ENCODE measurements around the gene COLEC11.
"Not testable (repeated sequence)": the region's sequence is repeated elsewhere in the genome, so short reads cannot be mapped to it uniquely, and the experiment has no call there.

Gene COLEC11

DNA sequence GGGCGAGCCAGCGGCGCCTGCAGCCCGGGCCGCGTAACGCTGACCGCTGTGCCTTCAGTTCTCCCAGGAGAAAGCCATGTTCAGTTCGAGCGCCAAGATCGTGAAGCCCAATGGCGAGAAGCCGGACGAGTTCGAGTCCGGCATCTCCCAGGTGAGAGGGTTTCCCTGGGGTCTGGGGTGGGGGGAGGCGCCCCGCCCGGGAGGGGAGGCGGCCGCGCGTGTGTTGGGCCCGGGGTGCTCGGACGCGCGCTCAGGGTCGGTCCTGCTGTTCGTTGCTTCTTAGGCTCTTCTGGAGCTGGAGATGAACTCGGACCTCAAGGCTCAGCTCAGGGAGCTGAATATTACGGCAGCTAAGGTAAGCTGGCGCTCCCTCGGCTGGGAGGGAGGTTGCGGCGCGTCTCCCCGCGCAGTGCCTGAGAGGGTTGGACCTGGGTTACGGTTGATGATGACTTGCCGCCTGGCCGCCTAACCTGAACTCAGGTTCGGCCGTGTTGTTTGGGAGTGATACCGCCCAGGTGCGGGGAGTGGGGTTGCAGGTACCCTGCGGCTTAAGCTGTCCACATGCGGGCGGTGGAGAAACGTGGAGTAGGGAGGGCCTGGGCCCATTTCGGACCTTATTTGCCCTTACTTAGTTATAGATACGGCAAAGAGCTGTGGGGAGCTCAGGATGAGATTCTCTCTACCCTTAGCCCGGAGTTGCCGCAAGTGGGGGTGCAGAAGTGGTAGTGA is 19.2 kb upstream of the COLEC11 start:
- 3% methylated on average over 37 of the region's 54 CpGs for WGBS (ENCODE audit: insufficient coverage)
- H3K4me3 ChIP-seq (ENCODE audit: control insufficient read depth in 1 of 7, extremely low read depth in 1 of 7, insufficient read depth in 4 of 7, low read depth in 2 of 7, low read length in 6 of 7) = peak overlapping the region; percentile 66 to 98 (median 83)
- CTCF ChIA-PET = interaction anchor here (0.6 to 1.2 kb wide), 3 partner anchors 13 to 85 kb away, joined by 3 to 4 read pairs (median 3); no protein-coding TSS in a partner anchor

DNA sequence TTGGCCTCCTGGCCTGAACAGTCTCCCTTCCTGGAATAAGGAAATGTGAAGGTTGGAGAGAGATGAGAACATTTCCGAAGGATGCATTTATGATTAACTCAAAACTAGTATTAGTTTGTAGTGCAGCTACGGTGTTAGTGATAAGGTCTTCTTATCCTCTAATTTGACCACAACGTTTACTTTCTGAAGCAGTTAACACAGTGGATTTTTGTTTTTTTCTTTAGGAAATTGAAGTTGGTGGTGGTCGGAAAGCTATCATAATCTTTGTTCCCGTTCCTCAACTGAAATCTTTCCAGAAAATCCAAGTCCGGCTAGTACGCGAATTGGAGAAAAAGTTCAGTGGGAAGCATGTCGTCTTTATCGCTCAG is 18.7 kb upstream of the COLEC11 start:
- POLR2A ChIA-PET = interaction anchor here (0.5 to 3.8 kb wide), 2 partner anchors 8 to 18 kb away, joined by 3 to 15 read pairs; partner anchors contain the start of gene RNASEH1
- peak overlapping the region; percentile 90 to 97 for H3K27ac ChIP-seq (ENCODE audit: insufficient read depth in 1 of 2, low read depth in 1 of 2, low read length in 2 of 2, poor library complexity in 1 of 2, severe bottlenecking in 2 of 2)
- peak overlapping the region in 6 of 7 experiments; percentile 75 to 98 (median 84) for H3K4me3 ChIP-seq (ENCODE audit: control insufficient read depth in 1 of 7, extremely low read depth in 1 of 7, insufficient read depth in 4 of 7, low read depth in 2 of 7, low read length in 6 of 7)
- peaks cover 8 to 52% (median 33%) of the 10 kb centered on the region in 4 experiments for H3K36me3 ChIP-seq (ENCODE audit: control insufficient read depth in 4 of 4, insufficient read depth in 4 of 4, low read length in 3 of 4)
- H3K27me3 ChIP-seq (replicated peaks in 2 of 5; ENCODE audit: control insufficient read depth in 4 of 5, insufficient read depth in 5 of 5, low read length in 4 of 5); H3K9me3 ChIP-seq (ENCODE audit: control extremely low read depth in 1 of 5, control insufficient read depth in 4 of 5, insufficient read depth in 2 of 5, low read depth in 1 of 5, low read length in 4 of 5); DNase-seq: not testable (repeated sequence)
- 96% methylated on average over 5 of the region's 10 CpGs for WGBS (ENCODE audit: insufficient coverage)
- peaks cover 0 to 30% (median 22%) of the 10 kb centered on the region in 4 experiments for H3K4me1 ChIP-seq (ENCODE audit: control extremely low read depth in 1 of 4, control insufficient read depth in 4 of 4, insufficient read depth in 4 of 4, low read length in 3 of 4)
- CTCF ChIA-PET = interaction anchor here (0.6 to 1.2 kb wide), 3 partner anchors 13 to 85 kb away, joined by 3 to 4 read pairs (median 3); no protein-coding TSS in a partner anchor

More for the DNA sequence above, 19.2 kb upstream of the COLEC11 start:
- peak overlapping the region; percentile 90 to 97 for H3K27ac ChIP-seq (ENCODE audit: insufficient read depth in 1 of 2, low read depth in 1 of 2, low read length in 2 of 2, poor library complexity in 1 of 2, severe bottlenecking in 2 of 2)
- peaks cover 8 to 46% (median 30%) of the 10 kb centered on the region in 4 experiments for H3K36me3 ChIP-seq (ENCODE audit: control insufficient read depth in 4 of 4, insufficient read depth in 4 of 4, low read length in 3 of 4)
- H3K9me3 ChIP-seq (ENCODE audit: control extremely low read depth in 1 of 5, control insufficient read depth in 4 of 5, insufficient read depth in 2 of 5, low read depth in 1 of 5, low read length in 4 of 5) = no peaks in the 10 kb centered on the region
- peaks cover 0 to 30% (median 22%) of the 10 kb centered on the region in 4 experiments for H3K4me1 ChIP-seq (ENCODE audit: control extremely low read depth in 1 of 4, control insufficient read depth in 4 of 4, insufficient read depth in 4 of 4, low read length in 3 of 4)
- POLR2A ChIA-PET = interaction anchor here (0.5 to 3.8 kb wide), 3 partner anchors 9 to 17 kb away, joined by 3 to 15 read pairs (median 3); partner anchors contain the start of gene RNASEH1
- DNase-seq = peak in 2 of 3 donors; percentile 17 to 38
- H3K27me3 ChIP-seq (replicated peaks in 2 of 5; ENCODE audit: control insufficient read depth in 4 of 5, insufficient read depth in 5 of 5, low read length in 4 of 5) = no peaks in the 10 kb centered on the region

DNA sequence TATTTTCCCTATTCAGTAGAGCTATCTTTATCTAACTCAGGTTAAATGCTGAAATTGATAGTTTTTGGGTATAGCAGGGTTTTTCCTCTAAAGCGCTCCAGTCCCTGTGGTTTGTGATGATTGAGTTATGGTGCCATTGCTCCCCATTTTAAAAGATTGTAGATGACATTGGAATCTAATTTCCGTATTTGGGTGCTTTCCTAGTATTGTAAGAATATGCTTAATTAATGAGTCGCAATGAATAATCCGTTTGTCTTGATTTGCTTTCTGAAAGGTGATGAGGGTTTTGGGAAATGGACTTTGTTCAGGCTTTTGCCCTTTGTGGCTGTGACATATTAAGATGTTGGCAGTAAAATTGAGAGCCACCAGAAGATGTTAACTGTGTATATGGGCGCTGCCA is 15.9 kb upstream of the COLEC11 start:
- no peak overlapping the region for H3K4me3 ChIP-seq (ENCODE audit: control insufficient read depth in 1 of 7, extremely low read depth in 1 of 7, insufficient read depth in 4 of 7, low read depth in 2 of 7, low read length in 6 of 7)
- peaks cover 11 to 67% (median 48%) of the 10 kb centered on the region in 4 experiments for H3K36me3 ChIP-seq (ENCODE audit: control insufficient read depth in 4 of 4, insufficient read depth in 4 of 4, low read length in 3 of 4)
- WGBS (ENCODE audit: insufficient coverage) = 100% methylated on average over 3 of the region's 5 CpGs
- H3K27ac ChIP-seq (ENCODE audit: insufficient read depth in 1 of 2, low read depth in 1 of 2, low read length in 2 of 2, poor library complexity in 1 of 2, severe bottlenecking in 2 of 2) = peak overlapping the region in 1 of 2 experiments; percentile 59
- H3K9me3 ChIP-seq (ENCODE audit: control extremely low read depth in 1 of 5, control insufficient read depth in 4 of 5, insufficient read depth in 2 of 5, low read depth in 1 of 5, low read length in 4 of 5) = no peaks in the 10 kb centered on the region
- no peaks in the 10 kb centered on the region for H3K27me3 ChIP-seq (replicated peaks in 2 of 5; ENCODE audit: control insufficient read depth in 4 of 5, insufficient read depth in 5 of 5, low read length in 4 of 5)
- DNase-seq = no peak
- ChIA-PET CTCF (interaction anchor here (1.1 kb wide), 1 partner anchor 14 kb away, joined by 3 read pairs; no protein-coding TSS in a partner anchor), POLR2A (no interaction called here)
- H3K4me1 ChIP-seq (ENCODE audit: control extremely low read depth in 1 of 4, control insufficient read depth in 4 of 4, insufficient read depth in 4 of 4, low read length in 3 of 4) = peaks cover 0 to 30% (median 22%) of the 10 kb centered on the region in 4 experiments

DNA sequence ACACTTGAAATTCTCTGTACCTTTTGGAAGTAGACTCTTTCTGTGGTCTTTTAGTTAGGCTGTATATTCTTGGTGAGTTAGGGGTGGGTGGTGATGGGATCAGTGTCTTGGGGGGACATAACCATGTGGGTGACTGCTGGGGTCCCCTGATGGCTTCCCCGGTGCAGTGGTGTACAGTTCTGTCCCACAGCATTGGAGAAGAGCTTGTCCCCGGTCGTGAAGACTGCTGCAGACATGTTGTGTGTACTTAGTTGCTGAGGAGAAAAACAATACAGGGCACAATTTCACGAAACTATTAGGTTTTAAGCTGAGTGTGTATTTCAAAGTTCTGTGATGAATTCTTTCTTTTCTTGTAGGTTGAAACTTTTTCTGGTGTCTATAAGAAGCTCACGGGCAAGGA is 14.5 kb upstream of the COLEC11 start:
- H3K36me3 ChIP-seq (ENCODE audit: control insufficient read depth in 4 of 4, insufficient read depth in 4 of 4, low read length in 3 of 4) = peaks cover 11 to 79% (median 54%) of the 10 kb centered on the region in 4 experiments
- POLR2A ChIA-PET = no interaction called here
- no peak overlapping the region for H3K4me3 ChIP-seq (ENCODE audit: control insufficient read depth in 1 of 7, extremely low read depth in 1 of 7, insufficient read depth in 4 of 7, low read depth in 2 of 7, low read length in 6 of 7)
- 100% methylated on average over 3 of the region's 5 CpGs for WGBS (ENCODE audit: insufficient coverage)
- no peak for DNase-seq
- no peaks in the 10 kb centered on the region for H3K9me3 ChIP-seq (ENCODE audit: control extremely low read depth in 1 of 5, control insufficient read depth in 4 of 5, insufficient read depth in 2 of 5, low read depth in 1 of 5, low read length in 4 of 5)
- CTCF ChIA-PET = interaction anchor here (0.8 kb wide), 1 partner anchor 57 kb away, joined by 3 read pairs; no protein-coding TSS in a partner anchor
- peaks cover 0 to 30% (median 19%) of the 10 kb centered on the region in 4 experiments for H3K4me1 ChIP-seq (ENCODE audit: control extremely low read depth in 1 of 4, control insufficient read depth in 4 of 4, insufficient read depth in 4 of 4, low read length in 3 of 4)
- H3K27me3 ChIP-seq (replicated peaks in 2 of 5; ENCODE audit: control insufficient read depth in 4 of 5, insufficient read depth in 5 of 5, low read length in 4 of 5) = no peaks in the 10 kb centered on the region
- no peak overlapping the region for H3K27ac ChIP-seq (ENCODE audit: insufficient read depth in 1 of 2, low read depth in 1 of 2, low read length in 2 of 2, poor library complexity in 1 of 2, severe bottlenecking in 2 of 2)

DNA sequence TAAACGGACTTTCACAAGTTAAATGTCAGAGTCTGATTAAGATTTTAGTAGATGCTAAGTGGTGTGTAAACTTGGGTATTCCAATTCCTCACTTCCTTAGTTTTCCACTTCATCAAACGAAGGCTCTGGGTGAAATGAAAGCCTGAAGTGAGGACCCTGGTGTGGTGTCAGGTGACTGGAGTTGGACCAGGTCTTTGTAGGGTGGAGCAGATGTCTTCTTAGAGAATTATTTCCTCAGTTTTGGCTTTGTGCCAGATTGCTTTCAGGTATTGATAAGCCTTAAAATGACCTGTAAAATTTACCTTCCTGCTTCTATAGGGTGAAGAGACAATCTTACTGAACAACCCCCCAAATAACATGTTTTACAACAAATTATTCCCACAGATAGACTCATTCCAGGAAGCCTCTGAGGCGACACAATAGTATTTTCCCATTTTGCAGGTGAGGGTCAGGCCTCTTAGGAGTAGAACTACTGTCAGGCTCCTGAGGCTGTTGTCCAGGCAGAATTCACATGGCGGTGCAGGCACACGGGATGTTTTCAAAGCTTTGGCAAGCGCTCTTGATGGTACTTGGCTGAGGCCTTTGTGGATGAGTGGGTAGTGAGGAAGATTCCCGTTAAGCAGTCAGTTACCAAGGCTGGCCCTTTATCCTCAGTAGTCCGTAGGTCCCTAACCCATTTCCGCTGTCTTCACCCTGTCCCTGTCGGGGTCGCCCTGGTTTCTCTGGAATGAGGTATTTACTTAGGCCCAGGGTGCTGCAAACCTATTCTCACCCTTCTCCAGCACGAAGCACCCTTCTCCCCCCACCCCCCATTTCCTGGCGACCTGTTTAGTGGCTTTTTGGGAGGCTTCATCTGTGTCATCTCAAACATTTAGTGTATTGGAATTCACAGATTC is 13.3 kb upstream of the COLEC11 start:
- WGBS (ENCODE audit: insufficient coverage) = 97% methylated on average over 7 of the region's 13 CpGs
- POLR2A ChIA-PET = no interaction called here

DNA sequence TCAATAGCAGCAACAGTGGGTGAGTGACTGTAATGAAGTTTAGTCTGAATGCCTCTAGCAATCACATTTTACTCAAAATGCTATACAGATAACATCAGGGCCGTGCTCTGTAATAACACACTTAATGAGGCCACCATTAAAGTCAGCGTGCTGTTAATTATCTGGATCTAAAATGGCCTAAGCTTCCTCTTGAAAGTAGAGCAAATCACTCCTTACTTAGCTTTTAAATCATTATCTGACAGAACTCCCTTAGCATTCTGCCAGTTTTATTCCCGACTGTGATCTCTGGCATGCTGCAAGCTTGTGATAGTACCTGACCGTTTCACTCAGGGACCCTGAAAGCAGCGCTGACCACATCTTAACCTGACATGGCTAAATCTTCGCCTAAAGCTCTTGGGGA is 10.8 kb upstream of the COLEC11 start:
- Histone ChIP-seq H3K9me3 (ENCODE audit: control extremely low read depth in 1 of 5, control insufficient read depth in 4 of 5, insufficient read depth in 2 of 5, low read depth in 1 of 5, low read length in 4 of 5) (no peaks in the 10 kb centered on the region), H3K36me3 (ENCODE audit: control insufficient read depth in 4 of 4, insufficient read depth in 4 of 4, low read length in 3 of 4) (peaks cover 5 to 65% (median 38%) of the 10 kb centered on the region in 4 experiments), H3K27ac (ENCODE audit: insufficient read depth in 1 of 2, low read depth in 1 of 2, low read length in 2 of 2, poor library complexity in 1 of 2, severe bottlenecking in 2 of 2) (no peak overlapping the region), H3K4me3 (ENCODE audit: control insufficient read depth in 1 of 7, extremely low read depth in 1 of 7, insufficient read depth in 4 of 7, low read depth in 2 of 7, low read length in 6 of 7) (no peak overlapping the region), H3K27me3 (replicated peaks in 2 of 5; ENCODE audit: control insufficient read depth in 4 of 5, insufficient read depth in 5 of 5, low read length in 4 of 5) (no peaks in the 10 kb centered on the region), H3K4me1 (ENCODE audit: control extremely low read depth in 1 of 4, control insufficient read depth in 4 of 4, insufficient read depth in 4 of 4, low read length in 3 of 4) (no peaks in the 10 kb centered on the region)
- CTCF ChIA-PET = interaction anchor here (0.9 to 1.6 kb wide), 4 partner anchors 11 to 72 kb away, joined by 3 read pairs; no protein-coding TSS in a partner anchor
- no peak for DNase-seq
- WGBS (ENCODE audit: insufficient coverage) = 90% methylated on average over 4 of the region's 6 CpGs
- POLR2A ChIA-PET = interaction anchor here (0.6 kb wide), 2 partner anchors 8 to 9 kb away, joined by 3 read pairs; no protein-coding TSS in a partner anchor

More for the DNA sequence above, 13.3 kb upstream of the COLEC11 start:
- H3K9me3 ChIP-seq (ENCODE audit: control extremely low read depth in 1 of 5, control insufficient read depth in 4 of 5, insufficient read depth in 2 of 5, low read depth in 1 of 5, low read length in 4 of 5) = no peaks in the 10 kb centered on the region
- H3K4me1 ChIP-seq (ENCODE audit: control extremely low read depth in 1 of 4, control insufficient read depth in 4 of 4, insufficient read depth in 4 of 4, low read length in 3 of 4) = peaks cover 0 to 21% (median 10%) of the 10 kb centered on the region in 4 experiments
- no peak for DNase-seq
- H3K4me3 ChIP-seq (ENCODE audit: control insufficient read depth in 1 of 7, extremely low read depth in 1 of 7, insufficient read depth in 4 of 7, low read depth in 2 of 7, low read length in 6 of 7) = no peak overlapping the region
- H3K27ac ChIP-seq (ENCODE audit: insufficient read depth in 1 of 2, low read depth in 1 of 2, low read length in 2 of 2, poor library complexity in 1 of 2, severe bottlenecking in 2 of 2) = no peak overlapping the region
- H3K36me3 ChIP-seq (ENCODE audit: control insufficient read depth in 4 of 4, insufficient read depth in 4 of 4, low read length in 3 of 4) = peaks cover 11 to 83% (median 56%) of the 10 kb centered on the region in 4 experiments
- H3K27me3 ChIP-seq (replicated peaks in 2 of 5; ENCODE audit: control insufficient read depth in 4 of 5, insufficient read depth in 5 of 5, low read length in 4 of 5) = no peaks in the 10 kb centered on the region
- CTCF ChIA-PET = no interaction called here
